Measurements from ENCODE around the gene CRYAB.
"Not testable (repeated sequence)": the region's sequence is repeated elsewhere in the genome, so short reads cannot be mapped to it uniquely, and the experiment has no call there.

Gene CRYAB

DNA sequence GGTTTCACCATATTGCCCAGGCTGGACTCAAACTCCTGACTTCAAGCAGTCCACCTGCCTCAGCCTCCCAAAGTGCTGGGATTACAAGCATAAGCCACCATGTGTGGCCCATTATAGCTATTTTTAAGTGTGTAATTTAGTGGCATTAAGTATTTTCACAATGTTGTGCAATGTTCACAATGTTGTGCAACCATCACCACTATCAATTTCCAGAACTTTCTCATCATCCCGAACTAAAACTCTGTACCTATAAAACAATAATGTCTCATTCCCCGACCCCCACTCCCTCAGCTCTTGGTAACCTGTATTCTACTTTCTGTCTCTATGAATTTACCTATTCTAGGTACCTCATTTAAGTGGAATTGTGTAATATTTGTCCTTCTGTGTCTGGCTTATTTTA is 24.7 kb downstream of the CRYAB start:
- Mint-ChIP-seq H3K27ac (no peak overlapping the region), H3K4me3 (no peak overlapping the region), H3K36me3 (no peaks in the 10 kb centered on the region), H3K9me3 (no peaks in the 10 kb centered on the region), H3K4me1 (no peaks in the 10 kb centered on the region)
- no peak for DNase-seq (ENCODE audit: low spot score in 2 of 2)
- no peak for ATAC-seq

GRCh38 chr11:111886032-111886431 is 25.5 kb downstream of the CRYAB start:
- Mint-ChIP-seq H3K27ac (no peak overlapping the region), H3K9me3 (no peaks in the 10 kb centered on the region), H3K4me1 (no peaks in the 10 kb centered on the region), H3K4me3 (no peak overlapping the region), H3K36me3 (no peaks in the 10 kb centered on the region)
- DNase-seq (ENCODE audit: low spot score in 2 of 2) (no peak), ATAC-seq (no peak)

DNA sequence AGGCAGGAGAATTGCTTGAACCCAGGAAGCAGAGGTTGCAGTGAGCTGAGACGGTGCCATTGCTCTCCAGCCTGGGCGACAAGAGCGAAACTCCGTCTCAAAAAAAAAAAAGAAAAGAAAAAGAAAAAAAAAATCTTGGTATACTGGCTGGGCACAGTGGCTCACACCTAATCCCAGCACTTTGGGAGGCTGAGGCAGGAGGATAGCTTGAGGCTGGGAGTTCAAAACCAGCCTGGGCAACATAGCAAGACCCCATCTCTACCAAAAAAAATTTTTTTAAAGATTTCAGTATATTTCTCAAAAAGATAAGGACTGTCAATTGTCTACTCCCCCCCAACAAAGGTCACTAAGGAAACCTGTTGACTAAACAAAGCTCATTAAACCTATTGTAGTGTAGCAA is 26.5 kb downstream of the CRYAB start:
- H3K36me3 Mint-ChIP-seq; DNase-seq (ENCODE audit: low spot score in 2 of 2); H3K9me3 Mint-ChIP-seq; H3K4me3 Mint-ChIP-seq; H3K4me1 Mint-ChIP-seq; ATAC-seq; H3K27ac Mint-ChIP-seq: not testable (repeated sequence)

DNA sequence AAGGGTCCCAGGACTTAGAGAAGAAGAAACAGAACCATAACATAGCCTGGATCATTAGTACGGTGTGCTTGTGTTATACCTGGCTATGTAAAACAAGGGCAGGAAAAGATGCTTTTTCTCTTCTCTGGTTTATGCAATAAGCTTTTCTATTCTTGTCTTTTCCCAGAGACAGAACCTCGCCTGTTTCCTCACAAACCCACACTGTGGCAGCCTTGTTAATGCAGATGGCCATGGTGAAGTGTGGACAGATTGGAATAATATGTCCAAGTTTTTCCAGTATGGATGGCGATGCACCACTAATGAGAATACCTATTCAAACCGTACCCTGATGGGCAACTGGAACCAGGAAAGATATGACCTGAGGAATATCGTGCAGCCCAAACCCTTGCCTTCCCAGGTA is 29.4 kb downstream of the CRYAB start:
- ATAC-seq, result no peak
- Mint-ChIP-seq H3K4me1 (peaks cover 14% of the 10 kb centered on the region), H3K4me3 (no peak overlapping the region), H3K27ac (no peak overlapping the region), H3K9me3 (peaks cover 3% of the 10 kb centered on the region), H3K36me3 (peaks cover 11% of the 10 kb centered on the region)
- DNase-seq (ENCODE audit: low spot score in 2 of 2), result no peak

GRCh38 chr11:111879637-111879960 is 32.0 kb downstream of the CRYAB start:
- ATAC-seq (peak; percentile 1), DNase-seq (ENCODE audit: low spot score in 2 of 2) (no peak)
- Mint-ChIP-seq H3K27ac (peak overlapping the region; percentile 97), H3K36me3 (peaks cover 27% of the 10 kb centered on the region), H3K9me3 (peaks cover 3% of the 10 kb centered on the region), H3K4me1 (peaks cover 14% of the 10 kb centered on the region), H3K4me3 (peak overlapping the region; percentile 88)

- Mint-ChIP-seq H3K27ac (peak within 1 kb of the TSS; percentile 97), H3K36me3 (peaks cover 32% of the 10 kb centered on the region), H3K9me3 (peaks cover 3% of the 10 kb centered on the region), H3K4me3 (peak within 1 kb of the TSS; percentile 88), H3K4me1 (peaks cover 14% of the 10 kb centered on the region)
- DNase-seq (ENCODE audit: low spot score in 2 of 2) (peak; percentile 90 to 98), ATAC-seq (peak; percentile 95)
Observed at GRCh38 chr11:111878849-111879636, 32.5 kb downstream of the CRYAB start, which contains the start of the genes CFAP68 and FDXACB1. Gene CFAP68 (plus strand): TSS chr11:111879541. CDS start chr11:111879561, 20 bp downstream. Gene FDXACB1 (minus strand): TSS chr11:111879165. CDS start chr11:111879132, 33 bp downstream.

DNA sequence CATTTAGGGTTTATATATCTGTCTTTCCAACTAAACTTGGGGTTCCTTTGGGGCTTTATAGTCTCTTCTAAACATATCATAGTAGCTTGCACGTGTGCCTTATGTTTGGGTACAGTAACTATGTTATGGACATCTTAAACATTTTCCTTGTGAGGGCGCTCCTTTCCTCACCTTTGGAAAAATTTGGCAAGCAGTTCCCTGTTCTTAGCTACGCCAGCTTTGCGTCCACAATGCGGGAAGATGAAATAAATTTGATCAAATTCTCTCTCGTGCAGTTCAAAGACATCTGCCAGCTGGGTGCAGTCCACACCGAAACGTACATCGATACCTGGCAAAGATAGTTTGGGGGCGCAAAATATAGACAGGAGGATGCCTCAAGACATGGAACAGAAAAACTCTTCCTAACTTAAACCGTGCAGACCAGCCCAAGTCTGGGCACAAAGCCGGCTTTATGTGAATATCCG is 33.2 kb downstream of the CRYAB start:
- H3K36me3 Mint-ChIP-seq, result peaks cover 32% of the 10 kb centered on the region
- peak overlapping the region; percentile 97 for H3K27ac Mint-ChIP-seq
- peaks cover 3% of the 10 kb centered on the region for H3K9me3 Mint-ChIP-seq
- peaks cover 14% of the 10 kb centered on the region for H3K4me1 Mint-ChIP-seq
- peak overlapping the region; percentile 88 for H3K4me3 Mint-ChIP-seq
- no peak for DNase-seq (ENCODE audit: low spot score in 2 of 2)
- no peak for ATAC-seq

- Mint-ChIP-seq H3K4me3 (peak overlapping the region; percentile 88), H3K36me3 (peaks cover 54% of the 10 kb centered on the region), H3K4me1 (peaks cover 32% of the 10 kb centered on the region), H3K27ac (peak overlapping the region; percentile 91), H3K9me3 (no peaks in the 10 kb centered on the region)
- ATAC-seq, result no peak
- DNase-seq (ENCODE audit: low spot score in 2 of 2), result no peak
Observed at GRCh38 chr11:111871693-111872161, 39.8 kb downstream of the CRYAB start.

GRCh38 chr11:111870886-111871692 is 40.5 kb downstream of the CRYAB start, which contains the start of gene ALG9:
Gene ALG9 (minus strand): TSS chr11:111871581. CDS start chr11:111871482, 99 bp downstream.
- peaks cover 55% of the 10 kb centered on the region for H3K36me3 Mint-ChIP-seq
- peak within 1 kb of the TSS; percentile 91 for H3K27ac Mint-ChIP-seq
- DNase-seq (ENCODE audit: low spot score in 2 of 2) (peak; percentile 77 to 95), ATAC-seq (peak; percentile 92)
- H3K4me1 Mint-ChIP-seq, result peaks cover 32% of the 10 kb centered on the region
- H3K9me3 Mint-ChIP-seq, result no peaks in the 10 kb centered on the region
- H3K4me3 Mint-ChIP-seq, result peak within 1 kb of the TSS; percentile 88

- peaks cover 32% of the 10 kb centered on the region for H3K4me1 Mint-ChIP-seq
- ATAC-seq (peak; percentile 5), DNase-seq (ENCODE audit: low spot score in 2 of 2) (no peak)
- H3K36me3 Mint-ChIP-seq, result peaks cover 61% of the 10 kb centered on the region
- peak overlapping the region; percentile 91 for H3K27ac Mint-ChIP-seq
- peak overlapping the region; percentile 88 for H3K4me3 Mint-ChIP-seq
- no peaks in the 10 kb centered on the region for H3K9me3 Mint-ChIP-seq
Observed at GRCh38 chr11:111870522-111870885, 41.1 kb downstream of the CRYAB start.

GRCh38 chr11:111870113-111870512 is 41.5 kb downstream of the CRYAB start:
- H3K4me3 Mint-ChIP-seq, result peak overlapping the region; percentile 88
- peaks cover 63% of the 10 kb centered on the region for H3K36me3 Mint-ChIP-seq
- DNase-seq (ENCODE audit: low spot score in 2 of 2) (no peak), ATAC-seq (no peak)
- H3K27ac Mint-ChIP-seq, result peak overlapping the region; percentile 91
- H3K9me3 Mint-ChIP-seq, result no peaks in the 10 kb centered on the region
- peaks cover 32% of the 10 kb centered on the region for H3K4me1 Mint-ChIP-seq

- no peaks in the 10 kb centered on the region for H3K9me3 Mint-ChIP-seq
- H3K4me3 Mint-ChIP-seq, result no peak overlapping the region
- H3K4me1 Mint-ChIP-seq, result no peaks in the 10 kb centered on the region
- H3K27ac Mint-ChIP-seq, result no peak overlapping the region
- ATAC-seq (no peak), DNase-seq (ENCODE audit: low spot score in 2 of 2) (no peak)
- peaks cover 98% of the 10 kb centered on the region for H3K36me3 Mint-ChIP-seq
Observed at GRCh38 chr11:111860257-111860656, 51.3 kb downstream of the CRYAB start.
